Measurements from ENCODE around the gene CASTOR2.
"Not testable (repeated sequence)": the region's sequence is repeated elsewhere in the genome, so short reads cannot be mapped to it uniquely, and the experiment has no call there.

DNA sequence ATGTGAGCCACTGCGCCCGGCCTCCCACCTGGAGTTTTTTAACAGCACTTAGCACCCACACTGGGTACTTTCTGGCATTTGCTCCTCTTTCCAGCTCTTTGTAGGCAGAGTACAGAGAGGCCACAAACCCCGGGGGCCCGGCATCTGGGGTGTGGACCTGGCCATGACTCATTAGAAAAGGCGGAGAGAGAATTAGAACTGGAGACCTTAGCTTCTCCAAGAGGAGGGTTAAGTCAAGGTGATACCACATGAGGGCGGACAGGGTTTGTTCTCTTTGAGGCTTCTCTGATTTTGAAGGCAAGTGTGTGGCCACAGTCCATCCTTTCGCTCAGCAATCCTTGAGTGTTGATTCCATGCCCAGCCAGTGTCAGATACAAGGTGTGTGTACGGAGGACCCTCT lies 36.9 kb downstream of the CASTOR2 start:
- TF ChIP-seq POLR2A, EP300 (IDR thresholded peaks at IDR 0.05): not testable (repeated sequence)
- TF ChIP-seq, protein P1, sequence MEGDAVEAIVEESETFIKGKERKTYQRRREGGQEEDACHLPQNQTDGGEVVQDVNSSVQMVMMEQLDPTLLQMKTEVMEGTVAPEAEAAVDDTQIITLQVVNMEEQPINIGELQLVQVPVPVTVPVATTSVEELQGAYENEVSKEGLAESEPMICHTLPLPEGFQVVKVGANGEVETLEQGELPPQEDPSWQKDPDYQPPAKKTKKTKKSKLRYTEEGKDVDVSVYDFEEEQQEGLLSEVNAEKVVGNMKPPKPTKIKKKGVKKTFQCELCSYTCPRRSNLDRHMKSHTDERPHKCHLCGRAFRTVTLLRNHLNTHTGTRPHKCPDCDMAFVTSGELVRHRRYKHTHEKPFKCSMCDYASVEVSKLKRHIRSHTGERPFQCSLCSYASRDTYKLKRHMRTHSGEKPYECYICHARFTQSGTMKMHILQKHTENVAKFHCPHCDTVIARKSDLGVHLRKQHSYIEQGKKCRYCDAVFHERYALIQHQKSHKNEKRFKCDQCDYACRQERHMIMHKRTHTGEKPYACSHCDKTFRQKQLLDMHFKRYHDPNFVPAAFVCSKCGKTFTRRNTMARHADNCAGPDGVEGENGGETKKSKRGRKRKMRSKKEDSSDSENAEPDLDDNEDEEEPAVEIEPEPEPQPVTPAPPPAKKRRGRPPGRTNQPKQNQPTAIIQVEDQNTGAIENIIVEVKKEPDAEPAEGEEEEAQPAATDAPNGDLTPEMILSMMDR (IDR thresholded peaks at IDR 0.05): not testable (repeated sequence)

Data from tibial nerve (tissue), 4 donors.